Neural cell (in vitro differentiated cells): ENCODE results near the gene SLC16A9. TPM values are rescaled to one million over a fixed set of nuclear protein-coding genes. Genes with fewer than 3 reads are reported as not detected.

Experiments used
- H2AFZ ChIP-seq: fragments of 200-600, 300-800 bp; sonication (generic), shearing (Covaris generic); 2 replicates; pipeline ENCODE4 v1.6.0; 2014; ENCODE audit warnings: low read depth, mild to moderate bottlenecking, antibody characterized with exemption, low read length, moderate library complexity
- H3F3A ChIP-seq: fragments of 200-600 bp; shearing (Covaris generic); 2 replicates; pipeline ENCODE4 v1.6.1; 2016; ENCODE audit warnings: mild to moderate bottlenecking, moderate library complexity, mixed read lengths, antibody characterized with exemption, low read length; ENCODE audit not compliant: insufficient read depth, poor library complexity, severe bottlenecking
- H3K27ac ChIP-seq: fragments of 200-600, 300-800 bp; sonication (generic), shearing (Covaris generic); 2 replicates; pipeline ENCODE4 v1.5.1; 2014; ENCODE audit warnings: mild to moderate bottlenecking, low read length, moderate library complexity
- H3K27me3 ChIP-seq: fragments of 300-800, 200-600 bp; sonication (generic), shearing (Covaris generic); 2 replicates; pipeline ENCODE4 v1.6.0; 2014; ENCODE audit warnings: mild to moderate bottlenecking, low read depth, low read length, moderate library complexity; ENCODE audit not compliant: insufficient read depth
- H3K36me3 ChIP-seq: fragments of 300-800, 200-600 bp; sonication (generic), shearing (Covaris generic); 2 replicates; pipeline ENCODE4 v1.5.1; 2014; ENCODE audit warnings: mild to moderate bottlenecking, antibody characterized with exemption, low read length, moderate library complexity; ENCODE audit not compliant: insufficient read depth
- H3K4me2 ChIP-seq: fragments of 300-800, 200-600 bp; sonication (generic), shearing (Covaris generic); 2 replicates; pipeline ENCODE4 v1.6.0; 2014; ENCODE audit warnings: mild to moderate bottlenecking, low read length
- H3K4me3 ChIP-seq: fragments of 300-800, 200-600 bp; sonication (generic), shearing (Covaris generic); 2 replicates; pipeline ENCODE4 v1.5.1; 2014; ENCODE audit warnings: mild to moderate bottlenecking, low read length, moderate library complexity
- H3K79me2 ChIP-seq: fragments of 200-600 bp; shearing (Covaris generic); replicated peaks from 2 replicates; pipeline ENCODE4 v1.6.0; 2014; ENCODE audit warnings: mild to moderate bottlenecking, low read length, moderate library complexity; ENCODE audit not compliant: insufficient read depth
- H3K9ac ChIP-seq: fragments of 300-800, 200-600 bp; sonication (generic), shearing (Covaris generic); 2 replicates; pipeline ENCODE4 v1.6.1; 2016; ENCODE audit warnings: mild to moderate bottlenecking, low read length, mixed read lengths
- H3K9me2 ChIP-seq: fragments of 200-600 bp; shearing (Covaris generic); 2 replicates; pipeline ENCODE4 v1.6.1; 2016; ENCODE audit warnings: mild to moderate bottlenecking, low read length, mixed read lengths; ENCODE audit not compliant: insufficient read depth
- H3K9me3 ChIP-seq: fragments of 200-600, 300-800 bp; sonication (generic), shearing (Covaris generic); 2 replicates; pipeline ENCODE4 v1.6.1; 2016; ENCODE audit warnings: mild to moderate bottlenecking, mixed run types, low read length, moderate library complexity, mixed read lengths
- H4K20me1 ChIP-seq: fragments of 200-600 bp; shearing (Covaris generic); 2 replicates; pipeline ENCODE4 v1.6.1; 2016; ENCODE audit warnings: mild to moderate bottlenecking, mixed run types; ENCODE audit not compliant: insufficient read depth
- EP300 ChIP-seq: fragments of 450-650 bp; conservative IDR thresholded peaks from 2 replicates; pipeline ENCODE4 v1.6.1; 2014; ENCODE audit warnings: antibody characterized with exemption, mild to moderate bottlenecking, moderate library complexity; ENCODE audit not compliant: poor library complexity, severe bottlenecking
- EZH2 ChIP-seq: fragments of 200-600, 300-800 bp; shearing (Covaris generic), sonication (generic); IDR thresholded peaks from 2 replicates; pipeline ENCODE4 v1.6.1; 2014; ENCODE audit warnings: antibody characterized with exemption, low read length, borderline replicate concordance, mild to moderate bottlenecking; ENCODE audit not compliant: insufficient read depth, poor library complexity, severe bottlenecking
- MXI1 ChIP-seq: fragments of 450-650 bp; conservative IDR thresholded peaks from 2 replicates; pipeline ENCODE4 v1.6.1; 2014; ENCODE audit warnings: antibody characterized with exemption, mild to moderate bottlenecking; ENCODE audit not compliant: poor library complexity, severe bottlenecking
- POLR2AphosphoS5 ChIP-seq: IDR thresholded peaks from 2 replicates; pipeline ENCODE4 v1.6.1; 2012
- RAD21 ChIP-seq: fragments of 450-650 bp; conservative IDR thresholded peaks from 2 replicates; pipeline ENCODE4 v1.6.1; 2014; ENCODE audit warnings: antibody characterized with exemption, mild to moderate bottlenecking, moderate library complexity
- SMC3 ChIP-seq: fragments of 450-650 bp; conservative IDR thresholded peaks from 2 replicates; pipeline ENCODE4 v1.6.1; 2014; ENCODE audit warnings: antibody characterized with exemption, mild to moderate bottlenecking, moderate library complexity; ENCODE audit not compliant: poor library complexity
- TAF1 ChIP-seq: IDR thresholded peaks from 2 replicates; pipeline ENCODE4 v1.6.1; 2012; ENCODE audit warnings: low read depth
- polyA plus RNA-seq: library from polyadenylated mRNA; depleted of rRNA; stranded (reverse); fragments of >200 nt; gene quantifications from 2 replicates; pipeline ENCODE4 v1.2.3, GENCODE V29; 2014
- TF ChIP-seq, protein P1 (sequence below): fragments of 450-650 bp; IDR thresholded peaks from 2 replicates; pipeline ENCODE4 v1.5.1; 2014; ENCODE audit warnings: antibody characterized with exemption, mild to moderate bottlenecking, moderate library complexity; ENCODE audit not compliant: poor library complexity, severe bottlenecking
- TF ChIP-seq, protein P2 (sequence below): IDR thresholded peaks from 2 replicates; pipeline ENCODE4 v1.6.1; 2012; ENCODE audit warnings: borderline replicate concordance

Gene SLC16A9
- polyA plus RNA-seq, 1 donor from 2014 or later = 208 TPM

DNA sequence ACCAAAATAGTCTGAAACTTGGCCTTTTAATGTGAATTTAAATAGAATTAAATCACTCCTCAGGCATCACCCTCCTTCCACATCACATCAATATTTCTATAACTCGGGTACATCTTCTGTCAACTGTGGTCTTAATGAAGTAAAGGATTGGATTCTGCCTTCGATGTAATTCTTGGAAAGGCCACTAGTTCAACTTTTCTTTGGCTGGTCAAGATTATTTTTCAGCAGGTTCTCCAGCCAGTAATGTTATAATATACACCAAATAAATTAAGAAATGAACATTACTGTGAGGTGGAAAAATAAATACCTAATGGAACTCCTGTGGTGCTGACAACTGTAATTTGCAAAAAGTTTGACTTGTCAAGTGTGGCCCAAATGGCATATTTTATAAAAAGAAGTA lies 9.7 kb upstream of the SLC16A9 start:
- H4K20me1 ChIP-seq = no peaks in the 10 kb centered on the region
- no peak overlapping the region for H3K9ac ChIP-seq
- no peaks in the 10 kb centered on the region for H3K9me3 ChIP-seq
- H3K79me2 ChIP-seq = no peaks in the 10 kb centered on the region
- H3F3A ChIP-seq = no peaks in the 10 kb centered on the region
- no peaks in the 10 kb centered on the region for H3K36me3 ChIP-seq
- no peak overlapping the region for H3K4me3 ChIP-seq
- TF ChIP-seq TAF1 (no peak), POLR2AphosphoS5 (no peak), RAD21 (no peak), EZH2 (no peak), MXI1 (no peak), SMC3 (no peak)
- TF ChIP-seq, protein P1, sequence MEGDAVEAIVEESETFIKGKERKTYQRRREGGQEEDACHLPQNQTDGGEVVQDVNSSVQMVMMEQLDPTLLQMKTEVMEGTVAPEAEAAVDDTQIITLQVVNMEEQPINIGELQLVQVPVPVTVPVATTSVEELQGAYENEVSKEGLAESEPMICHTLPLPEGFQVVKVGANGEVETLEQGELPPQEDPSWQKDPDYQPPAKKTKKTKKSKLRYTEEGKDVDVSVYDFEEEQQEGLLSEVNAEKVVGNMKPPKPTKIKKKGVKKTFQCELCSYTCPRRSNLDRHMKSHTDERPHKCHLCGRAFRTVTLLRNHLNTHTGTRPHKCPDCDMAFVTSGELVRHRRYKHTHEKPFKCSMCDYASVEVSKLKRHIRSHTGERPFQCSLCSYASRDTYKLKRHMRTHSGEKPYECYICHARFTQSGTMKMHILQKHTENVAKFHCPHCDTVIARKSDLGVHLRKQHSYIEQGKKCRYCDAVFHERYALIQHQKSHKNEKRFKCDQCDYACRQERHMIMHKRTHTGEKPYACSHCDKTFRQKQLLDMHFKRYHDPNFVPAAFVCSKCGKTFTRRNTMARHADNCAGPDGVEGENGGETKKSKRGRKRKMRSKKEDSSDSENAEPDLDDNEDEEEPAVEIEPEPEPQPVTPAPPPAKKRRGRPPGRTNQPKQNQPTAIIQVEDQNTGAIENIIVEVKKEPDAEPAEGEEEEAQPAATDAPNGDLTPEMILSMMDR = no peak
- TF ChIP-seq, protein P2, sequence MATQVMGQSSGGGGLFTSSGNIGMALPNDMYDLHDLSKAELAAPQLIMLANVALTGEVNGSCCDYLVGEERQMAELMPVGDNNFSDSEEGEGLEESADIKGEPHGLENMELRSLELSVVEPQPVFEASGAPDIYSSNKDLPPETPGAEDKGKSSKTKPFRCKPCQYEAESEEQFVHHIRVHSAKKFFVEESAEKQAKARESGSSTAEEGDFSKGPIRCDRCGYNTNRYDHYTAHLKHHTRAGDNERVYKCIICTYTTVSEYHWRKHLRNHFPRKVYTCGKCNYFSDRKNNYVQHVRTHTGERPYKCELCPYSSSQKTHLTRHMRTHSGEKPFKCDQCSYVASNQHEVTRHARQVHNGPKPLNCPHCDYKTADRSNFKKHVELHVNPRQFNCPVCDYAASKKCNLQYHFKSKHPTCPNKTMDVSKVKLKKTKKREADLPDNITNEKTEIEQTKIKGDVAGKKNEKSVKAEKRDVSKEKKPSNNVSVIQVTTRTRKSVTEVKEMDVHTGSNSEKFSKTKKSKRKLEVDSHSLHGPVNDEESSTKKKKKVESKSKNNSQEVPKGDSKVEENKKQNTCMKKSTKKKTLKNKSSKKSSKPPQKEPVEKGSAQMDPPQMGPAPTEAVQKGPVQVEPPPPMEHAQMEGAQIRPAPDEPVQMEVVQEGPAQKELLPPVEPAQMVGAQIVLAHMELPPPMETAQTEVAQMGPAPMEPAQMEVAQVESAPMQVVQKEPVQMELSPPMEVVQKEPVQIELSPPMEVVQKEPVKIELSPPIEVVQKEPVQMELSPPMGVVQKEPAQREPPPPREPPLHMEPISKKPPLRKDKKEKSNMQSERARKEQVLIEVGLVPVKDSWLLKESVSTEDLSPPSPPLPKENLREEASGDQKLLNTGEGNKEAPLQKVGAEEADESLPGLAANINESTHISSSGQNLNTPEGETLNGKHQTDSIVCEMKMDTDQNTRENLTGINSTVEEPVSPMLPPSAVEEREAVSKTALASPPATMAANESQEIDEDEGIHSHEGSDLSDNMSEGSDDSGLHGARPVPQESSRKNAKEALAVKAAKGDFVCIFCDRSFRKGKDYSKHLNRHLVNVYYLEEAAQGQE = no peak
- H3K9me2 ChIP-seq = no peaks in the 10 kb centered on the region
- no peak overlapping the region for H3K27ac ChIP-seq
- H3K27me3 ChIP-seq = no peaks in the 10 kb centered on the region
- no peak overlapping the region for H3K4me2 ChIP-seq
- no peak overlapping the region for H2AFZ ChIP-seq

DNA sequence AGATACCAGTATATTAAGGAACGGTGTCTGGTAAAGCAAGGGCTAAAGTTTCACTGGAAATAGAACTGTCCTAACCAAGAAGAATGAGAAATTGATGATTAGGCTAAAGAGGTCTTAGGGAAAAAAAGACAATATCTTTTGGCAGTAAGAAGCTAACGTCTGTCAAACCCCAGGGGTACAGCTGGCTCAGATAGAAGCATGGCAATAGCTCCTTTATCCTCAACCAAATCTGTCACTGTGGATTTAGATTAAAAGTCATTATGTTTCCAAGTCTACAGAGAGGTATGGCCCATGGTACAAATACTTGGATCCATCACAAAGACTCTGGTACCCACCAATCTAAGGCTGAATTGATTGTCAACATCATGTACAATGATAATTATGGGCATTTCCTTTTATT lies 8.6 kb upstream of the SLC16A9 start:
- H3K27ac ChIP-seq = no peak overlapping the region
- no peaks in the 10 kb centered on the region for H3K9me3 ChIP-seq
- no peak overlapping the region for H3K4me2 ChIP-seq
- H3K4me3 ChIP-seq = no peak overlapping the region
- TF ChIP-seq EP300 = no peak
- TF ChIP-seq, protein P1 = no peak
- TF ChIP-seq MXI1 = no peak
- TF ChIP-seq, protein P2 = no peak
- TF ChIP-seq SMC3 = no peak
- H3K9ac ChIP-seq = no peak overlapping the region
- H3K79me2 ChIP-seq = no peaks in the 10 kb centered on the region
- H3K36me3 ChIP-seq = no peaks in the 10 kb centered on the region
- no peaks in the 10 kb centered on the region for H4K20me1 ChIP-seq
- H3K9me2 ChIP-seq = no peaks in the 10 kb centered on the region
- no peak overlapping the region for H2AFZ ChIP-seq
- H3K27me3 ChIP-seq = no peaks in the 10 kb centered on the region
- no peaks in the 10 kb centered on the region for H3F3A ChIP-seq
